Suppressor macrophage treated with lipopolysaccharide for 4 hours (primary cell): ENCODE measurements around the gene ZNF33A.
"Not testable (repeated sequence)": the region's sequence is repeated elsewhere in the genome, so short reads cannot be mapped to it uniquely, and the experiment has no call there.

Source experiments
- DNase-seq: peaks from one replicate; pipeline ENCODE4 v3.0.0-alpha.2; 2020

Gene ZNF33A

GRCh38 chr10:38010119-38010903 is at the start of gene ZNF33A:
TSS of gene ZNF33A (plus strand) at chr10:38010675. CDS start at chr10:38012342, 1,667 bp downstream.
- DNase-seq, result peak; percentile 95

- no peak for DNase-seq
These were observed 45.5 kb upstream of the ZNF33A start for GRCh38 chr10:37965006-37965405.

- DNase-seq, result no peak
These were observed 38.1 kb upstream of the ZNF33A start for GRCh38 chr10:37972396-37972795.

- peak; percentile 37 for DNase-seq
These were observed 35.0 kb upstream of the ZNF33A start for GRCh38 chr10:37975401-37975991.

GRCh38 chr10:37976091-37976879 is 34.2 kb upstream of the ZNF33A start, which contains the start of gene ZNF25:
TSS of gene ZNF25 (minus strand) at chr10:37976647. CDS start at chr10:37971722, 4,925 bp downstream.
- DNase-seq, result peak; percentile 99

GRCh38 chr10:37976880-37977203 is 33.6 kb upstream of the ZNF33A start:
- DNase-seq, result no peak

GRCh38 chr10:37991655-37992054 is 18.8 kb upstream of the ZNF33A start:
- DNase-seq, result no peak

GRCh38 chr10:37992083-37992482 is 18.4 kb upstream of the ZNF33A start:
- no peak for DNase-seq

GRCh38 chr10:37998920-37999319 is 11.6 kb upstream of the ZNF33A start:
- not testable (repeated sequence) for DNase-seq

GRCh38 chr10:38000474-38000873 is 10.0 kb upstream of the ZNF33A start:
- DNase-seq, result not testable (repeated sequence)

GRCh38 chr10:38003026-38003425 is 7.4 kb upstream of the ZNF33A start:
- DNase-seq, result no peak

- no peak for DNase-seq
These were observed 6.9 kb upstream of the ZNF33A start for GRCh38 chr10:38003588-38003987.

- peak; percentile 26 for DNase-seq
These were observed 2.9 kb upstream of the ZNF33A start for GRCh38 chr10:38007551-38007950.

- peak; percentile 10 for DNase-seq
These were observed 2.5 kb upstream of the ZNF33A start for GRCh38 chr10:38007991-38008390.

GRCh38 chr10:38016354-38016753 is 5.9 kb downstream of the ZNF33A start:
- no peak for DNase-seq

- not testable (repeated sequence) for DNase-seq
These were observed 8.6 kb downstream of the ZNF33A start for GRCh38 chr10:38019124-38019523.

- peak; percentile 24 for DNase-seq
These were observed 14.8 kb downstream of the ZNF33A start for GRCh38 chr10:38025283-38025682.

- DNase-seq, result no peak
These were observed 17.5 kb downstream of the ZNF33A start for GRCh38 chr10:38027986-38028385.

- peak; percentile 64 for DNase-seq
These were observed 22.4 kb downstream of the ZNF33A start for GRCh38 chr10:38032886-38033285.

GRCh38 chr10:38038107-38038931 is 27.8 kb downstream of the ZNF33A start:
- peak; percentile 46 for DNase-seq

- no peak for DNase-seq
These were observed 28.4 kb downstream of the ZNF33A start for GRCh38 chr10:38038932-38039245.

GRCh38 chr10:38043516-38043915 is 33.0 kb downstream of the ZNF33A start:
- DNase-seq, result no peak

GRCh38 chr10:38045129-38045528 is 34.7 kb downstream of the ZNF33A start:
- DNase-seq, result no peak
